GM18505 (cell line): ENCODE results near the gene CNPY4.
A peak's percentile ranks its signal among the peaks of the same experiment; 100 is the strongest.

ENCODE experiments used
- ATAC-seq: cut with Tn5 transposase; IDR thresholded peaks from one replicate; pipeline ENCODE4 v1.9.1; 2021; ENCODE audit not compliant: unreplicated experiment
- POLR2A ChIP-seq: IDR thresholded peaks from 4 replicates; pipeline ENCODE4 v1.6.1; 2011; ENCODE audit warnings: borderline replicate concordance; ENCODE audit not compliant: insufficient read depth, insufficient read length; ENCODE audit errors: extremely low read depth

CNPY4 gene

DNA sequence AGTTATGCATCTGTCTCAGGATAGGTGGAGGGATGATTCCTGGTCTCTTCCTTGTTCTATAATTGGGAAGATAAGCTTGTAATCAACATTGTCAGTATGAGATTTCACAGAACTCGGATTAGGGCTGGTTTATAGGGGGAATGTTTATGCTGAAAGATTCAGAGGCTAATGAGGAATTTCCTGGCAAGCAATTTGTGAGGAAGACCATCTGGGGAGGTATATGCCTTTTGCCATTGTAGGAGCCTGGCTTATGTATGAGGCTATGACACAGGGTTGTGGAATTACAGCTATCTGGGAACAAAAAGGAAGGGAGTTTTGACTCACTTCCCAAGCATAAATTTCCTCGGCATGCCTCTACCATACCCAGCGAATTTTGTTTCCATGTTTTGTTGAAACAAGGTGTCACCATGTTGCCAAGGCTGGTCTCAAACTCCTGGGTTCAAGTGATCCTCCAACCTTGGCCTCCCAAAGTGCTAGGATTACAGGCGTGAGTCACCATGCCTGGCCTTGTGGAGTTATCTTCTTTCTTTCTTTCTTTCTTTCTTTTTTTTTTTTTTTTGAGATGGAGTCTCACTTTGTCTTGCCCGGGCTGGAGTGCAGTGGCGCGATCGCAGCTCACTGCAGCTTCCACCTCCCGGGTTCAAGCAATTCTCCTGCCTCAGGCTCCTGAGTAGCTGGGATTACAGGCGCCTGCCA, 32.2 kb upstream of the CNPY4 start:
- TF ChIP-seq POLR2A: no peak
- ATAC-seq: no peak

DNA sequence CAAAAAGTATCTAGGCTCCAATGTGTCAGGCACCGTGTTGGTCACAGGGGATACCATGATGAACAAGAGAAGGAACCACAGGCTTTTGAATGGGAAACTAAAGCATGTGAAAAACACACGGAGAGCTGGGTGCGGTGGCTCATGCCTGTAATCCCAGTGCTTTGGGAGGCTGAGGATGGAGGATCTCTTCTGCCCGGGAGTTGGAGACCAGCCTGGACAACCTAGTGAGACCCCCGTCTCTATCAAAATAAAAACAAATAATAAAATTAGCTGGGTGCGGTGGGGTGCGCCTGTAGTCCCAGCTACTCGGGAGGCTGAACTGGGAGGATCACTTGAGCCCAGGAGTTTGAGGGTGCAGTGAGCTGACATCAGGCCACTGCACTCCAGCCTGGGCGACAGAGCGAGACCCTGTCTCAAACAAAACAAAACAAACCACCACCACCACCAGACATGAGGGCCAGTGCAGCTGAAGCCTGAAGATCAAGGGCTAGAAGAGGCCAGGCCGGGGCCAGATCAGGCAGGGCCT, 31.3 kb upstream of the CNPY4 start:
- no peak for TF ChIP-seq POLR2A
- peak; percentile 22 for ATAC-seq

DNA sequence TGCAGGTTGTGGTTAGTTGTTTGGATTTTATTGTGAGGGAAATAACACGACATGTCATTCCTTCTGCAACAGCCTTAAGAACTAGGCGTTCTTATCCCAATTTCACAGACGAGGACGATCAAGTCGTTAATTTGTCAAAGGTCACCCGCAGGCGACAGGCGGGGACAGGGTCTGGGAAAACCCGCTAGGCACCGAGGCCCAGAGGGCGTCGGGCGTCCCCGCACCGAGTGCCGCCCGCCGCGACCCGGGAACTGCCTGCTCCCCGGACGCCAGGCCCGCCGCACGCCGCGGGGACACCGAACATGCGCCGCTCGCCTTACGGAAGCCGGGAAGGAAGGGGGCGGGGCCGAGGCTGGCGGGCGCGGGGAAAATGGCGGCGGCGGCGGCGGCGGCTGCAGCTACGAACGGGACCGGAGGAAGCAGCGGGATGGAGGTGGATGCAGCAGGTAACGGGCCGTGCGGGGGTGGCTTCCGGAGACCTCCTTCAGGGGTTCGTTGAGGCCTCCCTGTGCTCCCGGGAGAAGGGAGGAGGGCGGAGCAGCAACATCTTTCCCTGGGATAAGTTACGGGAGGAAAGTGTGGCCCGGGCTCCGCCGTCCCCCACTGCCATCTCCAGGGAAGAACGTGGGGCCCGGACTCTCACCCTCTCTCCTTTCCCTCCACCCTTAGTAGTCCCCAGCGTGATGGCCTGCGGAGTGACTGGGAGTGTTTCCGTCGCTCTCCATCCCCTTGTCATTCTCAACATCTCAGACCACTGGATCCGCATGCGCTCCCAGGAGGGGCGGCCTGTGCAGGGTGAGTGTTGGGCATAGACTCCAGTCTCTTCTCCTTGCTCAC, 30.6 kb upstream of the CNPY4 start, which contains the start of gene COPS6:
Gene COPS6, plus strand, starts transcription at position 349 of the 837 bp plus-strand sequence. Its CDS starts 22 bp downstream, at position 371.
- peak; percentile 60 for ATAC-seq
- peak; percentile 95 for TF ChIP-seq POLR2A

DNA sequence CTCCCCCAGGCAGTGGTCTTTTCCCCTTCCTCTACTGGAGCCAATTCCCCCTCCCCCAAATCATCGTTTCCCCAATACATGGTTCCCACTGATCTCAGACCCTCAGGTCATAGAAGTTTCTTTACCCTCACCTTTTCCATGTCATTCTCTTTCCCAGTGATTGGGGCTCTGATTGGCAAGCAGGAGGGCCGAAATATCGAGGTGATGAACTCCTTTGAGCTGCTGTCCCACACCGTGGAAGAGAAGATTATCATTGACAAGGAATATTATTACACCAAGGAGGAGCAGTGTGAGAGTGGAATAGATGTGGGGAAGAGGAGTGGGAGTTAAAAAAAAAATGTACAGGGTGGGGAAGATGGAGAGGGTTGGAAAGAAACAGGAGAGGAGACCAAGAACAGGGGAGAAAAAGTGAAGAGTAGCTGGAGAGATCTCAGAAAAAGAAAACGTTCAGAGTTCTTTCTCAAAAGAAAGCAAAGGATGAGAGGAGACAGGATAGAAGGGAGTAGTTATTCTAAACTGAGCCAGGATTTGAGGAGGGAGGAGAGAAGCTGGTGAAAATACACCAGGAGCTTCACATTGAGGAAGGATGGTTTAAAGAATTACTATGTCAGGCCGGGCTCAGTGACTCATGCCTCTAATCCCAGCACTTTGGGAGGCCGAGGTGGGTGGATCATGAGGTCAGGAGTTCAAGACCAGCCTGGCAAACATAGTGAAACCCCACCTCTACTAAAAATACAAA, 29.8 kb upstream of the CNPY4 start:
- no peak for TF ChIP-seq POLR2A
- no peak for ATAC-seq

DNA sequence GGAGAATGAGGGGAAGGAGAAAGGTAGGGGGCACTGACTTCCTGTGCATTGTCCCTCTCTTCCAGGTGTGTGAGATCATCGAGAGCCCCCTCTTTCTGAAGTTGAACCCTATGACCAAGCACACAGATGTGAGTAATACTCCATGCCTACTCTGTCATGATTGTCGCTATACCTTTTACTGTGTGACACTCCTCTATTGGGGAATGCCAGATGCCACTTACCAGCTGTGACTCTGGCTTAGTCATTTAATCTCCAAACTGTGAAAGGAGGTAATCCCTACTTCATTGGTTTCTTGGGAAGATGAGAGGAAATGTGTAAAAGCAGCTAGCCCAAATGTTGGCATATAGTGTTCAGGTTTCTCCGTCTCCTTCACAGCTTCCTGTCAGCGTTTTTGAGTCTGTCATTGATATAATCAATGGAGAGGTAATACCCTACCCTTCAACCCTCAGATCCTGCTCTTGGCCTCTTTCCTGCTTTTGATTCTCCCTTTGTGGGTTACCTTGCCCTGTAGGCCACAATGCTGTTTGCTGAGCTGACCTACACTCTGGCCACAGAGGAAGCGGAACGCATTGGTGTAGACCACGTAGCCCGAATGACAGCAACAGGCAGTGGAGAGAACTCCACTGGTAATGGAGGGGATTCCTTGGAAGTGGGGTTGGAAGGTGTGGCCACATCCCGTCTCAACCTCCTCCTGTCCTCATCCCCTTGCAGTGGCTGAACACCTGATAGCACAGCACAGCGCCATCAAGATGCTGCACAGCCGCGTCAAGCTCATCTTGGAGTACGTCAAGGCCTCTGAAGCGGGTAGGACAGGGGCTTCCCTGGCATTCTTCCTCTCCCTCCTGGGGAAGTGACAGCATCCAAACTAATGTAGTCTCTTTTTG, 28.7 kb upstream of the CNPY4 start:
- TF ChIP-seq POLR2A: no peak
- ATAC-seq: no peak

DNA sequence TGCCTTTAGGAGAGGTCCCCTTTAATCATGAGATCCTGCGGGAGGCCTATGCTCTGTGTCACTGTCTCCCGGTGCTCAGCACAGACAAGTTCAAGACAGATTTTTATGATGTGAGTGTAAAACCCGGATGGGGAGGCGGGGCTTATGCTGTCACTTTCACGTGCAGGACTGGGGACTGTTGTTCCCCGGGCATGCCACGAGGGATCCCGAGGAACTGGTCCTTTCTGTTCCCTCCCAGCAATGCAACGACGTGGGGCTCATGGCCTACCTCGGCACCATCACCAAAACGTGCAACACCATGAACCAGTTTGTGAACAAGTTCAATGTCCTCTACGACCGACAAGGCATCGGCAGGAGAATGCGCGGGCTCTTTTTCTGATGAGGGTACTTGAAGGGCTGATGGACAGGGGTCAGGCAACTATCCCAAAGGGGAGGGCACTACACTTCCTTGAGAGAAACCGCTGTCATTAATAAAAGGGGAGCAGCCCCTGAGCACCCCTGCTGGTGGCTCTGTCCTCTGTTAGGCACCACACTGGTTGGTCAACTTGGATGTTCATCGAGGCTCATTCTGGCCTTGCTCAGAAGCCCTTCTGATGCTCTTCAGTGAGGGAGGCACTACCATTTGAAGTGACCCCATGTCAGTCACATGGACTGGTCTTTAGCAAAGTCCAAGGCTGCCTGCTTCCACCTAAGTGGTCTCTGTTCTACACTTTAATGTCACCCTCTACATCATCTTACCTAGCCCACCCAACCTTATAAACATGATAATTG, 27.8 kb upstream of the CNPY4 start:
- TF ChIP-seq POLR2A: no peak
- ATAC-seq: no peak

DNA sequence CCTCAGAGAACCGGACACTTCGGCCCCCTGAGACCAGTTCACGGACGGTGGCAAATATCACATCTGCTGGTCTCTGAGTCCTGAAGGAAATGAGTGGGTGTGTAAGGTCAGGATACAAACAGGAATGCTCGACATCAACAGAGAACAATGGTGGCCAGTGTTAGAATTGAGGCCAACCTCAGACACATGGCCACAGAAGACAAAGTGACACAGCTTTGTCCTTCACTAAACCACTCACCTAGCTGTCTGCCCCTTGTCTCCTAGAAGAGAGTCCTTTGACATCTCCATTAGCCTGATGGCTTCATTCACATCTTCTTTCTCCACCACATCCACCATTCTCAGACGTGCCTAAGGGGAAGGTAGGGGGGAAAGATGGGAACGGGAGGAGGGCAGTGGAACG, 26.4 kb upstream of the CNPY4 start:
- TF ChIP-seq POLR2A: no peak
- ATAC-seq: no peak

DNA sequence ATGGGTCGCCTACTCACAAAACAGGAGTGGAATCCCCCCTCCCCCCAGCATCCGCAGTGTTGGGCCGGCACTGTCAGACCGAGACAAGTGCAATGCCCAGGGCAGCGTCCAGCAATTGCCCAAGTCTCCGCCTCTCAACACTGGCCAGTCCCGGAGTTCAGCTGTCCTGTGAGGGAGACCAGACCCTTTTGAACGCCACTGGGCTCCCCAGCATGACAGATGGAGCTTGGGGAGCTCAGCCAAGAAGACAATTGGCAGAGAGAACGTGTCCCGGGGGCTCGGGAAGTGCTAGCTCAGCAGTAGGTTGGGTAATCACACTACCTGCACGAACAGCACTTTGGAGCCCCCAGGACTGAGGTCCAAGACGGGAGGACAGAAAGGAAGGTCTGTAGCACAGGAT, 25.9 kb upstream of the CNPY4 start:
- TF ChIP-seq POLR2A: no peak
- ATAC-seq: no peak

DNA sequence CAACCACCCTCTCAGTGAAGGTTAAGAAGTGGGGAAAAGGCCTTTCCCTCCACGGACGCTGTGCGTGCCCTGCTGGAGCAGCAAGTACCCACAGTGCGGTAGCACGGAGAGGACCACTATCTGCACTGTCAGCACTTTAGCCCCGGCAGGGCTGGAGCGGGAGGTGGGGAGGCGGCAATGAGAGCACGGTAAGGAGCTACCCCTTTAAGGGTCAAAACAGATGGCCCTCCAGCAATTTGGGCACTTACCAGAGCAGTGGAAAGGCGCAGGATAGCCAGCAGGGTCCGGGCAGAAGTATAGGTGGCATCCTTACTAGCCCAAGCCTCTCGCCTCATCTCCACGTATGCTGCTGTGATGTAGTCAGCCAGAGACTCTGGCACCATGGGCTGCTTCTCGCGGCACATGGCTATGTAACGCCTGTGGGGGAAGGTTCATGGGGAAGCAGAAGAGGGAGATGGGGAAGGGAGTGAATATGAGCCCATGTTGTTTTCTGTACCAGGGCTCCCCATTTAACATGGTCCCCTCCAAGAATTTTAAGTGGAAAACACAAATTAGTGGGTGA, 25.4 kb upstream of the CNPY4 start:
- no peak for ATAC-seq
- TF ChIP-seq POLR2A: peak; percentile 14

DNA sequence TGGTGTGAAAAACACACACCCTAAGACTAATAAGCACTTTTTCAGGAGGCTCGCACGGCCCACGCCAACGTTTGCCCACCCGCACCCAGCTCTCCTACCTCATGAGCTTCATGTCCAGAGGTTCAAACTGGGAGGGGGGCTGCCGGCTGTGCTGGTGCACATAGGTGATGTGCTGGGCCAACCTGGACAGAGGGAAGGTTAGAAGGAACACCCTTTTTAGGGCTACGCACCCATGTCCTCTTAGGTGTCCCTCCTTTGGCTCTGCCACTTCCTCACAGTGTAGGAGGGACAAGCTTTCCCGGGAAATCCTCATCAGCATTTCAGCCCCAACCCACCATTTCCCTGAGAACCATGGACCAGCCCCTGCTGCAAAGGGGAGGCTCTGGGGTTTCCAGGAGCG, 24.1 kb upstream of the CNPY4 start:
- no peak for ATAC-seq
- TF ChIP-seq POLR2A: no peak

DNA sequence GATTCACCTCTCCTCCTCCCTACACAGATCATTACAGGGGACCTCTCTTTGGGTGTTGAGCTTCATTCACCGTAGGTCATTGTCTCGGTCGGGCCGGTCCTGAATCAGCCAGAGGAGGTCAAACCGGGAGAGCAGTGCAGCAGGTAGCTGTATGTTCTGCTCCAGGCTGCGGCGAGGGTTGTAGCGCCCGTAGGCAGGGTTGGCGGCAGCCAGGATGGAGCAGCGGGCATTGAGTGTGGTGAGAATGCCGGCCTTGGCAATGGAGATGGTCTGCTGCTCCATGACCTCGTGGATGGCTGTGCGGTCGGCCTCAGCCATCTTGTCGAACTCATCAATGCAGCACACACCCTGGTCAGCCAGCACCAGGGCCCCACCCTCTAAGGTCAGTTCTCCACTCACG, 23.7 kb upstream of the CNPY4 start:
- no peak for ATAC-seq
- no peak for TF ChIP-seq POLR2A

DNA sequence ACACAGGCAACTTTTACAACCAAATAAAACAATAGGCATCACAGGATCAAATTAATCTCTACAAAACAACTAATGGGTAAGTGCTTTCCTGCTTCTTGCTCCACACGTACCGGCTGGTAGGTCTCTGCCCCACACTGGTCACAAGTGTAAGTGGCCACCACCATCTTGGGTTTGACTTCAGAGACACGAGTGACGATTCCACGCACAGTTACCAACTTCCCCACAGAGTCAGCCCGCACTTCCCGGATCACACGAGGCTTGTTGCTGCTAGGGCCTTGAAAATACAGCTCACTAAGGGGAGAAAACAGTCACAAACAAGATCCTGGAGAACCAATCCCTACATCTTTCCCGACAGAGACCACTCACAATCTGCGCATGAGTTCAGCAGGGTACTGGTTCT, 20.5 kb upstream of the CNPY4 start:
- ATAC-seq: no peak
- no peak for TF ChIP-seq POLR2A

DNA sequence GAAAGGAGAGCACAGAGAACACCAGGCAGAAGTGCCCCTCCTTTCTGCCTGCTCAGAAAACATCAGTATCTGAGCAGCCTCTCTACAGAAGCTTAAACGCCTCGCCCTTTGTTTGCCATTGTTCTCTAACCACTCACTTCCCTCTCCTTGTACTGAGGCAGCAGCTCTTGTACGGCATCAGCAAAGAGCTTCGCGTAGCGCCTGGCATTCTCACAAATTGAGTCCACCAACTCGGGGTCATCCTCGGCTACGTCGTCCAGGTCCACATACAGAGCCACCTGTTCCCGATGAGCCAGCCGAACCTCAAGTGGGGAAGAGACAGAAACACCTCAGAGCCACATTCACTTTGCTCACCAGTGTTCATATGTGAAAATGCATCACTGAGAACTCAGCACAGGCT, 20.0 kb upstream of the CNPY4 start:
- no peak for TF ChIP-seq POLR2A
- ATAC-seq: no peak
